ENCODE data around the gene SETD2. TPM values are rescaled to one million over a fixed set of nuclear protein-coding genes. Genes with fewer than 3 reads are reported as not detected.

SETD2 gene
- total RNA-seq, 1 experiment from 2014 or later, result 60.8 TPM

- Histone ChIP-seq H3K4ac (ENCODE audit: low read depth, low read length) (no peak overlapping the region), H3K27ac (ENCODE audit: insufficient read length, low read depth, low read length) (no peak overlapping the region), H3K18ac (ENCODE audit: insufficient read length, low read depth, low read length) (no peak overlapping the region), H3K79me2 (ENCODE audit: insufficient read depth, low read length) (no peaks in the 10 kb centered on the region), H2BK20ac (ENCODE audit: low read depth, low read length, poor library complexity, severe bottlenecking) (no peak overlapping the region), H3K23ac (ENCODE audit: insufficient read length, low read depth, low read length) (no peak overlapping the region), H3T11ph (ENCODE audit: low read length) (no peak overlapping the region), H3K23me2 (ENCODE audit: insufficient read length, low read depth, low read length, poor library complexity, severe bottlenecking) (no peaks in the 10 kb centered on the region), H4K20me1 (ENCODE audit: control insufficient read depth, insufficient read depth, insufficient read length) (no peaks in the 10 kb centered on the region), H2AK5ac (ENCODE audit: insufficient read length, low read length) (no peak overlapping the region), H4K5ac (ENCODE audit: insufficient read length, low read depth, low read length) (no peak overlapping the region), H2BK15ac (ENCODE audit: low read depth, low read length) (no peak overlapping the region), H2BK5ac (ENCODE audit: insufficient read length, low read length) (no peak overlapping the region), H2BK120ac (ENCODE audit: low read depth, low read length, poor library complexity, severe bottlenecking) (no peak overlapping the region), H3K4me2 (ENCODE audit: insufficient read depth, insufficient read length, low read length) (no peak overlapping the region), H3K27me3 (ENCODE audit: insufficient read depth, low read length) (no peaks in the 10 kb centered on the region), H3K9ac (ENCODE audit: extremely low read depth, insufficient read length, low read length) (no peak overlapping the region), H3K79me1 (ENCODE audit: insufficient read depth, low read depth, low read length, poor library complexity, severe bottlenecking) (no peaks in the 10 kb centered on the region), H3K4me1 (ENCODE audit: insufficient read depth, low read length) (no peaks in the 10 kb centered on the region), H2BK12ac (ENCODE audit: insufficient read length, low read depth, low read length) (no peak overlapping the region), H3K56ac (ENCODE audit: insufficient read length, low read depth, low read length) (no peak overlapping the region), H3K14ac (ENCODE audit: insufficient read depth, low read length) (no peak overlapping the region), H4K8ac (replicated peaks; ENCODE audit: insufficient read length, low read depth, low read length) (no peak overlapping the region), H4K91ac (ENCODE audit: insufficient read length, low read depth, low read length) (no peak overlapping the region), H2AFZ (ENCODE audit: low read length) (no peak overlapping the region), H3K9me3 (ENCODE audit: control insufficient read depth, low read depth, low read length) (no peaks in the 10 kb centered on the region)
- Mint-ChIP-seq H3K36me3 (ENCODE audit: insufficient read depth in 1 of 3, low read depth in 3 of 3) (peaks cover 6 to 23% (median 16%) of the 10 kb centered on the region in 3 experiments), H3K4me3 (no peak overlapping the region), H3K27me3 (ENCODE audit: low read depth) (no peaks in the 10 kb centered on the region), H3K9me3 (no peaks in the 10 kb centered on the region), H3K4me1 (peaks cover 8 to 13% of the 10 kb centered on the region in 2 experiments), H3K27ac (peak overlapping the region in 1 of 3 experiments; percentile 59; a peak in 1 of 7 replicates)
- no CpG with 5 or more reads among the region's 29 CpGs for WGBS (ENCODE audit: extremely low coverage, insufficient read length, low lambda C conversion rate)
- no peak for DNase-seq
- no peak for TF ChIP-seq CTCF (conservative IDR thresholded peaks at IDR 0.05)
Observed at GRCh38 chr3:46994801-46995731, 168.8 kb downstream of the SETD2 start.

Measured in H9 (cell line).